Endometrium (tissue), 2 donors: ENCODE data around the gene OR2K2.
"Not testable (repeated sequence)": the region's sequence is repeated elsewhere in the genome, so short reads cannot be mapped to it uniquely, and the experiment has no call there.

ENCODE experiments used
- FAIRE-seq: peaks from 2 replicates; lab custom pipeline; 2012; peaks lifted over from hg19 to GRCh38; lab: Jason Lieb, UNC
- donor health status: control.
- donor health status: control.

The OR2K2 gene

GRCh38 chr9:111298111-111298510 lies 31.9 kb downstream of the OR2K2 start:
- FAIRE-seq = peak; percentile 12

GRCh38 chr9:111297066-111297824 lies 32.8 kb downstream of the OR2K2 start:
- FAIRE-seq = no peak

GRCh38 chr9:111294691-111295451 lies 35.2 kb downstream of the OR2K2 start:
- FAIRE-seq = no peak

- no peak for FAIRE-seq
These were observed 42.9 kb downstream of the OR2K2 start for GRCh38 chr9:111287127-111287526.

- no peak for FAIRE-seq
These were observed 45.3 kb downstream of the OR2K2 start for GRCh38 chr9:111284703-111285102.

GRCh38 chr9:111282845-111283244 lies 47.2 kb downstream of the OR2K2 start:
- no peak for FAIRE-seq

GRCh38 chr9:111280795-111281194 lies 49.2 kb downstream of the OR2K2 start:
- not testable (repeated sequence) for FAIRE-seq
